Renal cortex interstitium (tissue), 11 donors: ENCODE results near the gene DAGLA. TPM values are rescaled to one million over a fixed set of nuclear protein-coding genes. Genes with fewer than 3 reads are reported as not detected.

Experiments used
- DNase-seq, 11 donors: peaks; one replicate each; pipeline ENCODE4 v3.0.0-alpha.2; 2013; ENCODE audit warnings: low read depth in 9 of 11, low spot score in 4 of 11; ENCODE audit errors: extremely low read depth in 1 of 11
- polyA plus RNA-seq, 3 donors: library from polyadenylated mRNA; unstranded; fragments of 120-200 nt; gene quantifications; one replicate each; pipeline ENCODE4 v1.2.1, GENCODE V29; 2013; ENCODE audit not compliant: insufficient read length in 3 of 3

The DAGLA gene
- polyA plus RNA-seq, 3 donors: 3.2 to 4.6 (median 4.4) TPM

- DNase-seq: no peak
Observed at GRCh38 chr11:61717286-61718033, 37.3 kb downstream of the DAGLA start.

GRCh38 chr11:61718046-61718531 lies 37.9 kb downstream of the DAGLA start:
- no peak for DNase-seq

- peak in 9 of 11 donors; percentile 50 to 85 (median 76) for DNase-seq
Observed at GRCh38 chr11:61718621-61719302, 38.6 kb downstream of the DAGLA start.

GRCh38 chr11:61719978-61720377 lies 39.8 kb downstream of the DAGLA start:
- DNase-seq: no peak

GRCh38 chr11:61720597-61720996 lies 40.4 kb downstream of the DAGLA start:
- DNase-seq: no peak

- no peak for DNase-seq
Observed at GRCh38 chr11:61724437-61724836, 44.2 kb downstream of the DAGLA start.

- DNase-seq: no peak
Observed at GRCh38 chr11:61725781-61726231, 45.6 kb downstream of the DAGLA start.

- DNase-seq: no peak
Observed at GRCh38 chr11:61726775-61727174, 46.6 kb downstream of the DAGLA start.

- no peak for DNase-seq
Observed at GRCh38 chr11:61727401-61727811, 47.2 kb downstream of the DAGLA start.

- DNase-seq: no peak
Observed at GRCh38 chr11:61728066-61728939, 48.1 kb downstream of the DAGLA start.

- no peak for DNase-seq
Observed at GRCh38 chr11:61728940-61729219, 48.7 kb downstream of the DAGLA start.

- no peak for DNase-seq
Observed at GRCh38 chr11:61730240-61730994, 50.2 kb downstream of the DAGLA start.

GRCh38 chr11:61731211-61731951 lies 51.2 kb downstream of the DAGLA start:
- DNase-seq: no peak

- no peak for DNase-seq
Observed at GRCh38 chr11:61731952-61732675, 51.9 kb downstream of the DAGLA start.

GRCh38 chr11:61732705-61733104 lies 52.5 kb downstream of the DAGLA start:
- no peak for DNase-seq

GRCh38 chr11:61733120-61733978 lies 53.2 kb downstream of the DAGLA start:
- DNase-seq: peak in 8 of 11 donors; percentile 60 to 80 (median 70)

- DNase-seq: no peak
Observed at GRCh38 chr11:61734767-61735166, 54.6 kb downstream of the DAGLA start.
